ENCODE measurements around the gene CDH23. TPM values are rescaled to one million over a fixed set of nuclear protein-coding genes. Genes with fewer than 3 reads are reported as not detected.

CDH23 gene
- total and polyA plus RNA-seq, 2 of the 8 experiments (the other 6 are each of a cell fraction or from before 2014, with no cell fraction given), result 1.9 to 4.9 TPM

DNA sequence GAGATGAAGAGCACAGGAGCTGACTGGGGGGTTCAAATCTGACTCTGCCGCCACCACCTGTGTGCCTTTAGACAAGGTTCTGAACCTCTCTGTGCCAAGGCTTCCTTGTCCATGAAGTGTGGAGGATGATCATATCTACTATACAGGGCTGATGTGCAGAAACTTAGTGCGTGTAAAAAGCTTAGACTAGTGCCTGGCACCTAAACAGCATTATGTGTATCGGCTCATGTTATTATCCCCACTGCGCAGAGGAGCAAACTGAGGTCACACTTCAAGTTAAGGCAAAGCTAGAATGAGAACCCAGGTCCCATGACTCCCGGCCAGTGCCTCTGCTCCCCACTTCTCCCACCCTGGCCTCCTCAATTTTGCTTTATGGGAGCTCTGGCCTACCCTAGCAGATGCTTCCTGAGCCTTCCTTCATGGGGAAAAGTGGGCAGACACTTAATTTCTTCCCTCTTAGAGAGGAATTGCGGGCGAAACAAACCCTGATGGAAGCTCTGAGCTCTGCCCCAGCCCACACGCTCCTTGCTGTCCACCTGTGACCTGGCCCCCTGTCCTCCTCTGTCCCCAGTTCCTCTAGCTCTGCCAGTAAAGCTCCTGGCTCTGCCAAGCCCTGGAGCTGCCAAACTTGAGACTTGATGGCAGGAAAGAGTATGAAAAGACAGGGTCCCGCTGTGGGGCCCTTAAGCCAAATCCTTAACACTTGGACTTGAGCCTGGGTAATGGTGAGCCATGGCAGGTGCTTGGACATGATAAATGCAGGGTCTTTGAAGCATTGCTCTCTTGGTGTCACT lies 71.0 kb downstream of the CDH23 start:
- Histone ChIP-seq H3K9me3 (ENCODE audit: insufficient read depth in 2 of 2, low read depth in 1 of 2, low read length in 1 of 2) (no peaks in the 10 kb centered on the region), H3K18ac (ENCODE audit: extremely low read depth, low read length) (no peak overlapping the region), H3K23me2 (ENCODE audit: low read depth, low read length) (peaks cover 3% of the 10 kb centered on the region; the same call in 1 of the 2 replicates), H2BK5ac (ENCODE audit: low read depth, low read length) (no peak overlapping the region), H2AK5ac (ENCODE audit: low read depth, low read length) (no peak overlapping the region; the same call in 1 of the 2 replicates), H3K79me2 (ENCODE audit: control insufficient read depth in 1 of 2, insufficient read depth in 2 of 2, low read length in 2 of 2) (no peaks in the 10 kb centered on the region), H2BK12ac (ENCODE audit: low read depth, low read length) (no peak overlapping the region), H3K4me1 (replicated peaks in 1 of 4; ENCODE audit: control insufficient read depth in 3 of 4, insufficient read depth in 4 of 4, low read length in 3 of 4) (peaks cover 0 to 2% (median 0%) of the 10 kb centered on the region in 4 experiments; a peak in 2 of 7 replicates), H2AFZ (ENCODE audit: low read length) (no peak overlapping the region), H2BK120ac (replicated peaks; ENCODE audit: low read depth, low read length) (no peak overlapping the region), H4K8ac (ENCODE audit: extremely low read depth, insufficient read depth, low read length) (no peak overlapping the region; the same call in 1 of the 2 replicates), H3K27ac (ENCODE audit: low read depth, low read length) (no peak overlapping the region), H3K4me3 (ENCODE audit: extremely low read depth in 1 of 4, insufficient read depth in 2 of 4, low read depth in 3 of 4, low read length in 4 of 4) (no peak overlapping the region), H3K14ac (ENCODE audit: insufficient read length) (no peak overlapping the region), H3K27me3 (replicated peaks in 1 of 4; ENCODE audit: control insufficient read depth in 3 of 4, extremely low read depth in 1 of 4, insufficient read depth in 3 of 4, low read length in 3 of 4) (no peaks in the 10 kb centered on the region), H2BK20ac (ENCODE audit: low read length) (no peak overlapping the region), H3K4me2 (ENCODE audit: insufficient read depth in 1 of 2, low read depth in 2 of 2, low read length in 2 of 2) (no peak overlapping the region), H3K4ac (replicated peaks; ENCODE audit: insufficient read length, low read depth, low read length) (no peak overlapping the region), H3K56ac (replicated peaks; ENCODE audit: insufficient read length, low read depth, low read length) (no peak overlapping the region), H4K5ac (ENCODE audit: insufficient read length, low read depth, low read length) (no peak overlapping the region), H3K36me3 (ENCODE audit: control insufficient read depth in 2 of 4, insufficient read depth in 4 of 4, low read length in 3 of 4) (no peaks in the 10 kb centered on the region), H4K91ac (replicated peaks; ENCODE audit: insufficient read length, low read length) (no peak overlapping the region), H4K20me1 (replicated peaks in 1 of 2; ENCODE audit: control insufficient read depth in 1 of 2, insufficient read depth in 2 of 2, low read length in 2 of 2) (peaks cover 3 to 4% of the 10 kb centered on the region in 2 experiments), H2BK15ac (ENCODE audit: low read length) (no peak overlapping the region), H3K79me1 (ENCODE audit: low read depth, low read length) (no peaks in the 10 kb centered on the region), H3K23ac (ENCODE audit: insufficient read length) (no peak overlapping the region), H3K9ac (replicated peaks in 1 of 4; ENCODE audit: extremely low read depth in 1 of 4, low read depth in 3 of 4, low read length in 3 of 4) (no peak overlapping the region)
- 91% methylated on average over 9 of the region's 9 CpGs; no CpG with 5 or more reads in 1 of the 2 experiments for WGBS, 2 experiments (ENCODE audit: extremely low coverage in 1 of 2, insufficient coverage in 1 of 2, insufficient read length in 1 of 2, insufficient replicate concordance in 2 of 2, low coverage in 1 of 2, low lambda C conversion rate in 2 of 2, missing lambda C conversion rate in 1 of 2)
- CTCF ChIA-PET (ENCODE audit: partially characterized antibody), result interaction anchor here (0.7 to 3.0 kb wide), 20 partner anchors 10 to 488 kb away, joined by 3 to 18 read pairs (median 4); partner anchors contain the start of gene CDH23
- no peak for FAIRE-seq
- POLR2A ChIA-PET (ENCODE audit: partially characterized antibody), result no interaction called here
- no peak for DNase-seq (ENCODE audit: low read depth in 1 of 2, low spot score in 2 of 2)
- TF ChIP-seq JUN (IDR thresholded peaks at IDR 0.05; ENCODE audit: low read depth, low read length) (no peak), CHD2 (IDR thresholded peaks at IDR 0.05; ENCODE audit: low read length) (no peak), SAP30 (IDR thresholded peaks at IDR 0.05; ENCODE audit: insufficient read depth, insufficient replicate concordance, low read length) (no peak), SIRT6 (IDR thresholded peaks at IDR 0.05; ENCODE audit: low read length) (no peak), TAF7 (optimal IDR thresholded peaks at IDR 0.05; ENCODE audit: borderline replicate concordance, low read depth, low read length) (no peak)
- TF ChIP-seq, protein P1, sequence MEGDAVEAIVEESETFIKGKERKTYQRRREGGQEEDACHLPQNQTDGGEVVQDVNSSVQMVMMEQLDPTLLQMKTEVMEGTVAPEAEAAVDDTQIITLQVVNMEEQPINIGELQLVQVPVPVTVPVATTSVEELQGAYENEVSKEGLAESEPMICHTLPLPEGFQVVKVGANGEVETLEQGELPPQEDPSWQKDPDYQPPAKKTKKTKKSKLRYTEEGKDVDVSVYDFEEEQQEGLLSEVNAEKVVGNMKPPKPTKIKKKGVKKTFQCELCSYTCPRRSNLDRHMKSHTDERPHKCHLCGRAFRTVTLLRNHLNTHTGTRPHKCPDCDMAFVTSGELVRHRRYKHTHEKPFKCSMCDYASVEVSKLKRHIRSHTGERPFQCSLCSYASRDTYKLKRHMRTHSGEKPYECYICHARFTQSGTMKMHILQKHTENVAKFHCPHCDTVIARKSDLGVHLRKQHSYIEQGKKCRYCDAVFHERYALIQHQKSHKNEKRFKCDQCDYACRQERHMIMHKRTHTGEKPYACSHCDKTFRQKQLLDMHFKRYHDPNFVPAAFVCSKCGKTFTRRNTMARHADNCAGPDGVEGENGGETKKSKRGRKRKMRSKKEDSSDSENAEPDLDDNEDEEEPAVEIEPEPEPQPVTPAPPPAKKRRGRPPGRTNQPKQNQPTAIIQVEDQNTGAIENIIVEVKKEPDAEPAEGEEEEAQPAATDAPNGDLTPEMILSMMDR (IDR thresholded peaks at IDR 0.05; ENCODE audit: control extremely low read depth in 1 of 3, insufficient read depth in 1 of 3, low read depth in 1 of 3, low read length in 3 of 3), result no peak
- TF ChIP-seq, protein P2, sequence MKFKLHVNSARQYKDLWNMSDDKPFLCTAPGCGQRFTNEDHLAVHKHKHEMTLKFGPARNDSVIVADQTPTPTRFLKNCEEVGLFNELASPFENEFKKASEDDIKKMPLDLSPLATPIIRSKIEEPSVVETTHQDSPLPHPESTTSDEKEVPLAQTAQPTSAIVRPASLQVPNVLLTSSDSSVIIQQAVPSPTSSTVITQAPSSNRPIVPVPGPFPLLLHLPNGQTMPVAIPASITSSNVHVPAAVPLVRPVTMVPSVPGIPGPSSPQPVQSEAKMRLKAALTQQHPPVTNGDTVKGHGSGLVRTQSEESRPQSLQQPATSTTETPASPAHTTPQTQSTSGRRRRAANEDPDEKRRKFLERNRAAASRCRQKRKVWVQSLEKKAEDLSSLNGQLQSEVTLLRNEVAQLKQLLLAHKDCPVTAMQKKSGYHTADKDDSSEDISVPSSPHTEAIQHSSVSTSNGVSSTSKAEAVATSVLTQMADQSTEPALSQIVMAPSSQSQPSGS (IDR thresholded peaks at IDR 0.05; ENCODE audit: low read length), result no peak
